H9 (cell line): ENCODE measurements around the gene RERE. TPM values are rescaled to one million over a fixed set of nuclear protein-coding genes. Genes with fewer than 3 reads are reported as not detected.

ENCODE experiments used
- DNase-seq: peaks from one replicate; pipeline ENCODE4 v3.0.0-alpha.2; 2017
- H2AFZ ChIP-seq: one replicate; pipeline ENCODE4 v1.6.1; 2013; ENCODE audit warnings: mild to moderate bottlenecking, low read length, control low read depth, moderate library complexity
- H2AK5ac ChIP-seq: 2 replicates; pipeline ENCODE4 v1.6.1; 2013; ENCODE audit warnings: low read length, control low read depth, mixed read lengths; ENCODE audit not compliant: insufficient read length
- H2BK120ac ChIP-seq: one replicate; pipeline ENCODE4 v1.6.1; 2013; ENCODE audit warnings: low read depth, mild to moderate bottlenecking, low read length, control low read depth, inconsistent platforms; ENCODE audit not compliant: poor library complexity, severe bottlenecking
- H2BK12ac ChIP-seq: 2 replicates; pipeline ENCODE4 v1.6.1; 2013; ENCODE audit warnings: low read length, control low read depth, mixed read lengths, low read depth; ENCODE audit not compliant: insufficient read length
- H2BK15ac ChIP-seq: 2 replicates; pipeline ENCODE4 v1.6.1; 2013; ENCODE audit warnings: low read depth, low read length, control low read depth
- H2BK20ac ChIP-seq: one replicate; pipeline ENCODE4 v1.6.1; 2013; ENCODE audit warnings: low read depth, mild to moderate bottlenecking, low read length, control low read depth, inconsistent platforms; ENCODE audit not compliant: poor library complexity, severe bottlenecking
- H2BK5ac ChIP-seq: 2 replicates; pipeline ENCODE4 v1.6.1; 2013; ENCODE audit warnings: low read length, control low read depth, mixed read lengths; ENCODE audit not compliant: insufficient read length
- H3K14ac ChIP-seq: 2 replicates; pipeline ENCODE4 v1.6.1; 2013; ENCODE audit warnings: low read length, control low read depth; ENCODE audit not compliant: insufficient read depth
- H3K18ac ChIP-seq: 2 replicates; pipeline ENCODE4 v1.6.1; 2013; ENCODE audit warnings: low read depth, mild to moderate bottlenecking, mixed read lengths, low read length, control low read depth; ENCODE audit not compliant: insufficient read length
- H3K23ac ChIP-seq: 2 replicates; pipeline ENCODE4 v1.6.1; 2013; ENCODE audit warnings: low read length, control low read depth, mixed read lengths, low read depth; ENCODE audit not compliant: insufficient read length
- H3K23me2 ChIP-seq: 2 replicates; pipeline ENCODE4 v1.6.1; 2013; ENCODE audit warnings: low read depth, mild to moderate bottlenecking, mixed read lengths, low read length, control low read depth; ENCODE audit not compliant: insufficient read length, poor library complexity, severe bottlenecking
- H3K27ac ChIP-seq: 2 replicates; pipeline ENCODE4 v1.5.1; 2013; ENCODE audit warnings: low read length, control low read depth, mixed read lengths, low read depth; ENCODE audit not compliant: insufficient read length
- H3K27me3 ChIP-seq: 2 replicates; pipeline ENCODE4 v1.6.1; 2013; ENCODE audit warnings: low read length, control low read depth, inconsistent platforms; ENCODE audit not compliant: insufficient read depth
- H3K4ac ChIP-seq: 2 replicates; pipeline ENCODE4 v1.6.1; 2013; ENCODE audit warnings: low read depth, mild to moderate bottlenecking, control low read depth, inconsistent platforms, low read length, moderate library complexity
- H3K4me1 ChIP-seq: 2 replicates; pipeline ENCODE4 v1.6.1; 2013; ENCODE audit warnings: low read length, control low read depth, inconsistent platforms; ENCODE audit not compliant: insufficient read depth
- H3K4me2 ChIP-seq: 2 replicates; pipeline ENCODE4 v1.6.1; 2013; ENCODE audit warnings: low read length, control low read depth, mixed read lengths; ENCODE audit not compliant: insufficient read length, insufficient read depth
- H3K56ac ChIP-seq: 2 replicates; pipeline ENCODE4 v1.6.1; 2013; ENCODE audit warnings: low read depth, mild to moderate bottlenecking, mixed read lengths, low read length, control low read depth; ENCODE audit not compliant: insufficient read length
- H3K79me1 ChIP-seq: 2 replicates; pipeline ENCODE4 v1.6.1; 2013; ENCODE audit warnings: low read depth, mild to moderate bottlenecking, moderate library complexity, low read length, control low read depth, inconsistent platforms; ENCODE audit not compliant: insufficient read depth, poor library complexity, severe bottlenecking
- H3K79me2 ChIP-seq: 2 replicates; pipeline ENCODE4 v1.6.1; 2013; ENCODE audit warnings: low read length, control low read depth, inconsistent platforms; ENCODE audit not compliant: insufficient read depth
- H3K9ac ChIP-seq: 2 replicates; pipeline ENCODE4 v1.6.1; 2013; ENCODE audit warnings: low read length, control low read depth, mixed read lengths; ENCODE audit not compliant: insufficient read length; ENCODE audit errors: extremely low read depth
- H3K9me3 ChIP-seq: one replicate; pipeline ENCODE4 v1.6.1; 2013; ENCODE audit warnings: low read depth, low read length, inconsistent platforms; ENCODE audit not compliant: control insufficient read depth
- H3T11ph ChIP-seq: one replicate; pipeline ENCODE4 v1.6.1; 2013; ENCODE audit warnings: mild to moderate bottlenecking, low read length, control low read depth, inconsistent platforms
- H4K20me1 ChIP-seq: one replicate; pipeline ENCODE4 v1.6.1; 2013; ENCODE audit not compliant: control insufficient read depth, insufficient read length, insufficient read depth
- H4K5ac ChIP-seq: 2 replicates; pipeline ENCODE4 v1.6.1; 2013; ENCODE audit warnings: low read depth, mild to moderate bottlenecking, mixed read lengths, low read length, control low read depth; ENCODE audit not compliant: insufficient read length
- H4K8ac ChIP-seq: replicated peaks from 2 replicates; pipeline ENCODE4 v1.6.1; 2013; ENCODE audit warnings: low read length, control low read depth, mixed read lengths, low read depth; ENCODE audit not compliant: insufficient read length
- H4K91ac ChIP-seq: 2 replicates; pipeline ENCODE4 v1.6.1; 2013; ENCODE audit warnings: low read depth, mild to moderate bottlenecking, moderate library complexity, mixed read lengths, low read length, control low read depth; ENCODE audit not compliant: insufficient read length
- H3K27ac Mint-ChIP-seq, 3 experiments: 2 replicates in 2 of 3; 3 replicates in 1 of 3; pipeline ENCODE4 v1.8.0; 2020 to 2021; ENCODE audit warnings: mixed read lengths in 3 of 3, mild to moderate bottlenecking in 1 of 3, moderate library complexity in 1 of 3
- H3K27me3 Mint-ChIP-seq: 2 replicates; pipeline ENCODE4 v1.8.0; 2021; ENCODE audit warnings: low read depth, mild to moderate bottlenecking, moderate library complexity, mixed read lengths
- H3K36me3 Mint-ChIP-seq, 3 experiments: 2 replicates in 2 of 3; 3 replicates in 1 of 3; pipeline ENCODE4 v1.8.0; 2020 to 2021; ENCODE audit warnings: low read depth in 3 of 3, mixed read lengths in 3 of 3; ENCODE audit not compliant: insufficient read depth in 1 of 3
- H3K4me1 Mint-ChIP-seq, 2 experiments: 2 replicates each; pipeline ENCODE4 v1.8.0; 2020; ENCODE audit warnings: mixed read lengths in 2 of 2
- H3K4me3 Mint-ChIP-seq, 2 experiments: 2 replicates in 1 of 2; 3 replicates in 1 of 2; pipeline ENCODE4 v1.8.0; 2020 to 2021; ENCODE audit warnings: mild to moderate bottlenecking in 2 of 2, mixed read lengths in 2 of 2, moderate library complexity in 1 of 2
- H3K9me3 Mint-ChIP-seq, 2 experiments: 2 replicates in 1 of 2; 3 replicates in 1 of 2; pipeline ENCODE4 v1.8.0; 2020; ENCODE audit warnings: mild to moderate bottlenecking in 2 of 2, mixed read lengths in 2 of 2, moderate library complexity in 1 of 2
- WGBS: extraction: QIAGEN DNeasy Blood & Tissue Kit; methylation state at CpG from one replicate; pipeline ENCODE4 v1.1.7; 2013; ENCODE audit warnings: missing lambda C conversion rate, low lambda C conversion rate, mixed read lengths; ENCODE audit not compliant: insufficient read length; ENCODE audit errors: extremely low coverage; 5-methylcytosine and 5-hydroxymethylcytosine counted together
- total RNA-seq: library from RNA; stranded (reverse); gene quantifications from 2 replicates; pipeline ENCODE4 v1.2.1, GENCODE V29; 2021
- TF ChIP-seq, protein P1 (sequence below): fragments of 200-600 bp; sonication (generic); conservative IDR thresholded peaks from 3 replicates; pipeline ENCODE4 v1.8.0; 2021; ENCODE audit warnings: antibody characterized with exemption, mild to moderate bottlenecking

The RERE gene
- total RNA-seq, 1 experiment from 2014 or later = 103 TPM

DNA sequence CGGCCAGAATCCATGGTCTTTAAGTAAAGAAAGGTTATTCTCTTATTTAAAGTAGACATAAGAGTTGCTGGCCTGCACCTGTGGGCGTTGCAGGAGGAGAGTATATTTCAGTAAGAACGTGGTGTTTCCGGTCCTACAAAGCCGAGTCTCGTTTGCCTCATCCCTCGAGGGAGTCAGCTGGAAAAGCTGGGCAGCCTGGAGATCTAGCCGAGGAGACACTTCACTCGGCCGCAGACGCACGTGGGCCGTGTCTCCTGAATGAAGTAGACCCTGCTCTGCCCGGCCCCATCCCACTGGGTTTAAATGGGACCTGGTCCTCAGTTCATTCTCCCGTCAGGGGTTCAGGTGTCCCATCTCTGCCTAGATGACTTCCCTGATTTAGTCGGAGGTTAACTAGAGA is 484.6 kb downstream of the RERE start:
- DNase-seq = no peak
- H3K4me3 Mint-ChIP-seq = no peak overlapping the region
- WGBS = no CpG with 5 or more reads among the region's 16 CpGs

More for the DNA sequence above, 484.6 kb downstream of the RERE start:
- H2BK15ac ChIP-seq = no peak overlapping the region
- H4K91ac ChIP-seq = no peak overlapping the region
- no peaks in the 10 kb centered on the region for H3K27me3 ChIP-seq
- H4K8ac ChIP-seq = no peak overlapping the region
- no peak overlapping the region for H3K4me2 ChIP-seq
- no peaks in the 10 kb centered on the region for H4K20me1 ChIP-seq
- TF ChIP-seq, protein P1, sequence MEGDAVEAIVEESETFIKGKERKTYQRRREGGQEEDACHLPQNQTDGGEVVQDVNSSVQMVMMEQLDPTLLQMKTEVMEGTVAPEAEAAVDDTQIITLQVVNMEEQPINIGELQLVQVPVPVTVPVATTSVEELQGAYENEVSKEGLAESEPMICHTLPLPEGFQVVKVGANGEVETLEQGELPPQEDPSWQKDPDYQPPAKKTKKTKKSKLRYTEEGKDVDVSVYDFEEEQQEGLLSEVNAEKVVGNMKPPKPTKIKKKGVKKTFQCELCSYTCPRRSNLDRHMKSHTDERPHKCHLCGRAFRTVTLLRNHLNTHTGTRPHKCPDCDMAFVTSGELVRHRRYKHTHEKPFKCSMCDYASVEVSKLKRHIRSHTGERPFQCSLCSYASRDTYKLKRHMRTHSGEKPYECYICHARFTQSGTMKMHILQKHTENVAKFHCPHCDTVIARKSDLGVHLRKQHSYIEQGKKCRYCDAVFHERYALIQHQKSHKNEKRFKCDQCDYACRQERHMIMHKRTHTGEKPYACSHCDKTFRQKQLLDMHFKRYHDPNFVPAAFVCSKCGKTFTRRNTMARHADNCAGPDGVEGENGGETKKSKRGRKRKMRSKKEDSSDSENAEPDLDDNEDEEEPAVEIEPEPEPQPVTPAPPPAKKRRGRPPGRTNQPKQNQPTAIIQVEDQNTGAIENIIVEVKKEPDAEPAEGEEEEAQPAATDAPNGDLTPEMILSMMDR = no peak
- Mint-ChIP-seq H3K9me3 (peaks cover 3 to 4% of the 10 kb centered on the region in 2 experiments; a peak in 4 of 5 replicates), H3K36me3 (peaks cover 2 to 6% (median 4%) of the 10 kb centered on the region in 3 experiments; a peak in 5 of 7 replicates), H3K4me1 (no peaks in the 10 kb centered on the region), H3K27me3 (peaks cover 1% of the 10 kb centered on the region), H3K27ac (no peak overlapping the region; a peak in 1 of 7 replicates)
- H3T11ph ChIP-seq = no peak overlapping the region
- H3K9ac ChIP-seq = no peak overlapping the region
- H3K18ac ChIP-seq = no peak overlapping the region
- H3K79me1 ChIP-seq = no peaks in the 10 kb centered on the region
- no peak overlapping the region for H3K4ac ChIP-seq
- H3K23me2 ChIP-seq = no peaks in the 10 kb centered on the region
- H2BK120ac ChIP-seq = no peak overlapping the region
- H3K23ac ChIP-seq = no peak overlapping the region
- H3K79me2 ChIP-seq = no peaks in the 10 kb centered on the region
- H2BK12ac ChIP-seq = no peak overlapping the region
- H3K56ac ChIP-seq = no peak overlapping the region
- no peaks in the 10 kb centered on the region for H3K4me1 ChIP-seq
- H2AFZ ChIP-seq = no peak overlapping the region
- H3K9me3 ChIP-seq = no peaks in the 10 kb centered on the region
- H3K27ac ChIP-seq = no peak overlapping the region
- H2AK5ac ChIP-seq = no peak overlapping the region
- no peak overlapping the region for H2BK5ac ChIP-seq
- H4K5ac ChIP-seq = no peak overlapping the region
- no peak overlapping the region for H3K14ac ChIP-seq
- H2BK20ac ChIP-seq = no peak overlapping the region
